HG03108 (cell line): Measurements from ENCODE around the gene CLK4.

Source experiments
- ATAC-seq: cut with Tn5 transposase; IDR thresholded peaks from one replicate; pipeline ENCODE4 v1.9.1; 2021; ENCODE audit warnings: moderate library complexity; ENCODE audit not compliant: unreplicated experiment

CLK4 gene

DNA sequence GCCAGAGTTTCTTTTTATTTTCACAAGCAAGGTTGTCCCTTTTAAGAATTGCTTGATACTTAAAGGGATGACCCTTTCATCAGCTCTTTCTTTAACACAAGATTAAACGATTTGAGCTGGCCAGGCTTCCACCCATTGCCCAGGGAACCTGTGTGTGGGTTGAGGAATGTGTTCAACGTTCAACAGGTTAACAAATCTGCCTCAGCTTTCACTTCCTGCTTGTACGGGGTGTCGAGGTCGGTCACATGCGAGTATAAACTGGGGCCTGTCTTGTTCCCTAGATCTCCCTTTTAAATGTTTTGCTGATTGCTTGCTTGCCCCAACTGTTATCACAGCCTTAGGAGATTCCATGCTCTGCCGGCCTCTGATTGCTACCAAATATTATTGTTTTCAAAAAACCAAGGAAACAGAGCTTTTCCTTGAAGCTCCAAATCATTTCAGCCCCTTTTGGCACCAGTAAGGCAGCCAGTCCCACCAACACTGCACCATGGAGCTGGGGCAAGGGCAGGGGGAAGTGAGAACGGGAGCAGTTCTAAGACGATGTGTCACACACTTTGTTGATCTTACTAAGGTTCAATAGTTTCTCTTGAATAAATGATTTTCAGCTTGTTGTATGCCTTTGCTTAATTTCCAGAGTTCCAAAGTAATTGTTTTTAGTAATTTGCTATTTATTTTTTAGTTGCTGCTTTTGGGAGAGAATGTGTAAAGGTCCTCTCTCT, 10.7 kb upstream of the CLK4 start:
- ATAC-seq = no peak

DNA sequence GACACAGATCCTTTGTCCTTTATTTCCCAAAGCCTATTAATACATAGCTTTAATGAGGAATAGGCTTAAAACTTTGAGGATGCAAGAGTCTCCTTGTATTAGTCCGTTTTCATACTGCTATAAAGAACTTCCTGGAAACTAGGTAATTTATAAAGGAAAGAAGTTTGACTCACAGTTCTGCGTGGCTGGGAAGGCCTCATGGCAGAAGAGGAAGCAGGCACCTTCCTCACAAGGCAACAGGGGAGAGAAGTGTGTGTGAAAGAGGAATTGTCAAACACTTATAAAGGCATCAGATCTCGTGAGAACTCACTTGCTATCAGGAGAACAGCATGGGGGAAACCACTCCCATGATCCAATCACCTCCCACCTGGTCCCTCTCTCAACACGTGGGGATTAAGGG, 5.4 kb upstream of the CLK4 start:
- ATAC-seq = no peak

DNA sequence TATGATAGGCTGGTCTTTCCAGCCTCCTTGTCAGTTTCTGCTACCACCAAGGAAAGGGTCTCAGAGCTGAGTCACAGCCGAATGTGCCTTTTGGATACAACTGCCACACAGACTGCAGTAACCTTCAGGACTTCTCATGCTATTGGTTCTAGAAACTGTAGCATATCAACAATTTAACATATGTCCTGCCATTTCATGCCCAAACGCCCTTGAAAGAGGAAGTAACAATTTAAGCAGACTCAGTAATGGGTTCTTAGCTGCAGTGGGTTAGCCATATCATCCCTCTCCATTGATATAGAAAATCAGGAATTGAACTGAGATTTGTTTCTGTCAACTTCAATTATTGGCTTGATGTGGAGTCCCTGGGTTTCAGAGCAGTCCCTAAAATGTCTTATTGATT, 4.1 kb upstream of the CLK4 start:
- no peak for ATAC-seq

DNA sequence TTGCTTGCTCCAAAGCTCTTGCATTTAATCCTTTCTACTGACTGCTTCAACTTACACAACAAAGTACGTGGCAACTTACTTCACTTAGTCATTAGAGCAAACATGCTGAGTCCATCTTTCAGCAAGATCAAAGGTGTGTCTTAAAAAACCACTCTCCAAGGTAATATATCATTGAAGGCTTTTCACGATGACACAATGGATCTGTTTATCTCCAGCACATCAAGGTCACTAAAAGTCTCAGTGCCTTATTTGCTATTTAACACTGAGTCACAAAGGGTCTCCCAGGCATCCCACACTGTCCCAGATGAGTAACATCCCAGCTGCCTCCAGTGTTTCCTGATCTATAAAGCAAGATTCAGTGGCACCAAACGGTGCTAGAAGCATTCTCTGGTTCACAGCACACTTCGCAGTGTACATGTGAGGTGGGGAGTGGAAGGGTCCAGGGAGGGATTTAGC, 3.7 kb upstream of the CLK4 start:
- ATAC-seq = no peak

DNA sequence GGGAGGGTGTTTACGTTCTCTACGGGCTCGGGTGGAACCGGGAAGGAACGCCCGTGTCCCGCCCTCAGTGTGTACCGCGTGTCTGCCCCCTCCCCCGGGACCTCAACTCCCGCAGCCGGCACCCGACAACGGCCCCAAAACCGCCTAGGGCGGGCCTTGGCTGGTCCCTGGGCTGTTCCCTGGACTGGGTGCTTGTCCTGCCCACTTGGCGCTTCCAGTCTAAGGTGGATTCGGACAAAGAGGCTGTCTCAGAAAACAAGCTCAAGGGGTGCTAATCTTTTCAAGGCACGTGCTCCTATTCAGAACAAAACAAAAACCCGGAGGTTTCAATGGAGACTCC, 379 bp upstream of the CLK4 start:
- no peak for ATAC-seq

DNA sequence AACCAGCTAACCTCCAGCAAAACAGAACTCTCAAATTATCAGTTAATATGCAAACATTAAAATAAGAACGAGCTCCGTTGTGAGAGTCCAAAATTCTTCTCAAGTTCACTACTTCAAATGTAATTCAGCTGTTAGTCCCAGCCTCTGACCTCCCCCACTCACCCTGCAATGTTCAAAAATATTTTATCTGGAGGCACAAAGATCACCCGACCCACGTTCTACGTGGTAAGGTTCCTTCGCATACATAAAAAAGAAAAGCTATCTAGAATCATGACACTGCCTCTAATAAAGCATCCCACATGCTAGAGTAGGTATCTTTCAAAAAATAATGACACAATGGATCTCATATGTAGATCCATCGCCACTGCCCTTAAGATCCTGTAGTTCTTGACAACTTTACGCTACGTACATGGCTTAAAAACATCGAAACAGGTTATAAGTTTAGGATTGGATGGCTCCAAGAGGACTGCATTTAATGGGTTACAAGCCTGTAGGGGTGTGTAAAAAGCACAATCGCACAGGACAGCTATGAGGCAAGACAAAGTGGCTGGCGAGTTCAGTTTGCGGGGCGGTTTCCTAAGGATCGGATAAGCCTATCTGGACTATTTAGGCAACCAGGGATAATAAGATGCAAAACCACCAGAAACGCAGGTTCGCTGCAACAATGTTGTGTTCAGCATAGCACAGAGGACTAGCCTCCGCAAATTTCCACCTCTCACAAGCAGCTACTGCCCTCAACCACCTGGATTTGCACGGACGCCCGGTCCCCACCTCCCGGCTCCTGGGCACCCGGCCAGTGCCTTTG, 969 bp downstream of the CLK4 start:
- peak; percentile 9 for ATAC-seq

DNA sequence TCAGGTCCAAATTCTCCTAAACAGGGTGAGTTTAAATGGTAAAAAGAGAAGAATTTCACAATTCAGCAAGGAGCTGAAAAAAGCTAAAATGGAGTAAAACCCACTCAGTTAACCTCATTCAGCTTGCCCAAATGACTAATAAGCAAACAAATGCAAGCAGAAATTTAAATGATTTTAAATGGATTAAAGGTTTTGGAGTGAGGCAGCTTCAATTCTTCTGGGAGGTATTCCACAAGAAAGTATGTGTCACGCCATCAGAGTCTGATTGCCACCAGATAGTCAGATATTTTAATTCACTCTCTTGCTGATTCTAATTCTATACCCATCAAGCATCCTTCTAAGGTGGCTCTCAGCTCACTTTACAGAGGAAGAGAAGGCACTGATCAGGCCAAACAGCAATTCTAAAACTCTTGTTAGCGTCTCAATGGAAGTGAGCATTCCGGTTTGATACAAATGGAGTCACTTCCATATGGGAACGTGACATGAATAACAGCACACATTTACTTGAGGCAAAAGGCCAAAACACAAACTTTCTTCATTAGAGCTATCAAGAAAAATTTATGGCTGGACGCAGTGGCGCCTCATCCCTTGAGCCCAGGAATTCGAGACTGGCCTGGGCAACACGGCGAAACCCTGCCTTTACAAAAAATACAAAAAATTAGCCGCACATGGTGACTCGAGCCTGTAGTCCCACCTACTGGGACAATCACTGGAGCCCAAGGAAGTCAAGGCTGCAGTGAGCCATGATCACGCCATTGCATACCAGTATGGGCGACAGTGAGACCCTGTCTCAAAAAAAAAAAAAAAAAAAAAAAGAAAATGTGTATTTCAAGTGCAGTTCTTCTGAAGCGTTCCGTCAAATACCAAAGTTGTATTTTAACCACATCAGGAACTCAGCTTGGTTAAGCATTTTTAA, 2.0 kb downstream of the CLK4 start:
- ATAC-seq = no peak

DNA sequence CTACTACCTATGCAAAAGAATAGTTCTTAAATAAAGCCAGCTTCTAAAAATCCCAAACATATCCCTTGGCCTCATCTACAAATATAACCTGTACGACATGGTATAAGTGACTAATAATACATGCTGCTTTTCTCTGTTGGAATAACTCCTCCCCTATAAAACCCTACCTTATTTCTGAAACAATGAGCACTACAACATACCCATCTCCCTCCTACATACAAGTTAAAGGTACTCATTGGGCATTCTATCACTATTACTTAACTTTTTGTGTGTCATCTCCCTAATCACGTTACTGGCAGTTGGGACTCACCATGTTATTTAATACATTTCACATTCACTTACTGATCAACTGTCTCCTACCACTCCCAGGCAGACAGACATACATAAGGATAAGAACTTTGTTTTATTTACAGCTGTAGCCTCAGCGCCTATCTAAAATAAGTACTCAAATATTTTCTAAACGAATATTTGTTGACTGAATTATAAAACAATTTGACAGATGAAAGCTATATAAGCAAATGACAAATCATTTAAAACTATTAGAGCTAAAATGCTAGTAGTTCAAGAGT, 4.1 kb downstream of the CLK4 start:
- no peak for ATAC-seq

DNA sequence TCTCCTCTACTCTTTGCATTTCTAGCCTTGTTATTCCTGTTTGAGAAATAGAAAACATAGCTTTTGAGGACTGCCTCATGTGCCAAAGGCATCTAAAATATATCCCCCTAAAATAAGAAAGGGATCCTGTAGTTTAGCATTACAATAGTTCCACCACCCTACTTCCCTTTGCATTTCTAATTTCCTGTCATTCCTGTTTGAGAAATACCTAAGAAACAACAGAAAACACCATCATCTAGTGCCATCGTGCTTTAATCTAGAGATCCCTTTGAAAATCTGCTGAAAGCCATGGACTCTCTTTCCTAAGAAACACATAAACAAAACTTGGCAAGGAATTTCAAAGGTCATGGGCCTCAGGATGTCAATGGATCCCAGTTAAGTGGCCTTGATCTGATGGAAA, 7.5 kb downstream of the CLK4 start:
- ATAC-seq = no peak

DNA sequence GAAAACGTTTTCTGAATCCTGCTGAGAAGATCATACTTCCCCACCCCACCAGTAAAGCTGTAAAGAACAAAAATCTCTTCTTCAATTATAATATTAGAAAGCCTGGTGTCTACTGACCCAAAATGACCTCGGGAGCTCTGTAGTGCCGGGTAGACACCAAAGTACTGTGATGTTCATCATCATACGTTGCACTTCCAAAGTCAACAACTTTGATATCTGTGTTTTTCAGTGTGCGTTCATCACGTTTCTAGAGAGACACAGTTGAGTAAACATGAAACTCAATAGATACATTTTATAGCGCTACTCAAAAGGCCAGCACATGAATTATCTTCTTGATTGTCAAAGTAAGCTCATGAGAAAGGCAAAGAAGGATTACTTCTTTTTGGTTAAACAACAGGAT, 14.6 kb downstream of the CLK4 start:
- ATAC-seq = no peak

DNA sequence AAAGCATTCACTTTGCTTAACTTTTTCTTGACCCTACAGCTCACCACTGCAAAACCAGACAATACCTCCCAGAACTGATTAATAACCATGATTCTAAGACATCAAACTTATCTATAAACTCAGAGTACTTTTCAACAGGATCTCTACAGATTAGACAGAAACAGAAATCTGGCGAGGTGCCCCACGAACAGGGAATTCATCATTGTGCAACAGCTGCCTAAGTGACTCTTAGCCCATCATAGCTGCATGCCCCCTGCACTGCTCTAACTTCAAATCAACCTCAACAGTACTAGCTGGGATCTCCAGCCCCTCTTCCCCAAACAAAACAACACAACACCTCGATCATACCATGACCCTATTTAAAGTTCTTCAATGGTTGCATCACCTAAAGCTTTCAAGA, 20.6 kb downstream of the CLK4 start:
- ATAC-seq = no peak

DNA sequence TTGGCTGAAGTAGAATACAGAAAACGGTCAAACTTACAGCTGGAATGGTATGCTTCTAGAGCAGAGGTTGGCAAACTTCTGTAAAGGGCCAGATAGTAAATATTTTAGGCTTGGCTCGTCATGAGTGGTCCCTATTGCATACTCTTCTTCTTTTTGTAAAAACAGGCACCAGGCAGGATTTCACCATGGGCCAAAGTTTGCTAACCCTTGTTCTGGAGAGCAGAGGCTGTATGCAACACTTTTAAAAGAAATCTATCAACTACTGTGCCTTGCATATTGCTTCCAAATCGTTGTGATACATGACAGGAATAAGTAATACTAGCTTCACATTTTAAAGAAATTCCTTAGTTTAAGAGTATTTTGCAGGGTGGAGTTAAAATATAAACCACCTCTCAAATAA, 21.1 kb downstream of the CLK4 start:
- no peak for ATAC-seq

DNA sequence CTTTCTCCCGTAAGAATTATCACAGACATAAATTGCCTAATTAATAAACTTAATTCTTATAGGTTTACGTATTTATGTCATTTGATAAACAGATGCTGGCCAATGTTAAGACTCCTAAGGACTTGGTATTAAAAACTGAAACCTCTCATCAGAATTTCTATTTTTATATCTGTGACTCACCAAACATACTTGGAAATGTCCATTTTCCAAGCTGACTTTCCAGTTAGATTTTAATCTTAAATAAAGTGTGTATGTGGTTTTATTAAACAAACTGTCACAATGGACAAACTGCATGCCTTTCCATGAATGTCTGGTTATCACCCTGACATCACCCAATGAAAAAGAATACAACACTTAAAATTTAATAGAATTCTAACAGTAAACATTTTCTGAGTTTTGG, 24.1 kb downstream of the CLK4 start:
- no peak for ATAC-seq

DNA sequence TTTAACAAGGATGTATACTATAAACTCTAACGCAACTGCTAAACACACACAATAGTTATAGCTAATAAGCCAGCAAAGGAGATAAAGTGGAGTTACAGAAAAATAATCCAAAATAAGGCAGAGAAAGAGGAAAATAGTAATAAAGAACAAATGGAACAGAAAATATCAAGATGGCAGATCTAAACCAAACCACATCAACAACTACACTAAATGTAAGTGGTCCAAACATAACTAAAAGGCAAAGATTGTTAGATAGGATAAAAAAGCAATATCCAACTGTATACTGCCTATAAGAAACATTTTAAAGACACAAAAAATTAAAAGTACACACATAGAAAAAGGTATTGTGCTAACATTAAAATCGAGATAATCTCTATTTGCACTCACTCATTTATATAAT, 31.1 kb downstream of the CLK4 start:
- ATAC-seq = no peak

DNA sequence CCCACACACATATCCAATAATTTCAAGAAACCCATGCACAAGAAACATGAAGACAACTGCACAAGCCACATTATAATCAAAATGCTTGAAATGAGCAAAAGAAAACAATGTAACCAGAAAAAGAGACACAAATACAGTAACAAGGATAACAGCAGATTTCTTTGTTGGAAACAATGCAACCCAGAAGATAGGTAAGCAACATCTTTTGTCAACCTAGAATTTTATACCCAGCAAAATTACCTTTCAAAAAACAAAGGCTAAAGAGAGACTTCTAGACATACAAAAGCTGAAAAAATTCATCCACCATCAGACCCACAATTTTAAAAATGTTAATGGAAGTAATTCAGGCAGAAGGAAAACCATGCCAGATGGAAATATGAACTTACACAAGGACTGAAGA, 31.7 kb downstream of the CLK4 start:
- no peak for ATAC-seq

DNA sequence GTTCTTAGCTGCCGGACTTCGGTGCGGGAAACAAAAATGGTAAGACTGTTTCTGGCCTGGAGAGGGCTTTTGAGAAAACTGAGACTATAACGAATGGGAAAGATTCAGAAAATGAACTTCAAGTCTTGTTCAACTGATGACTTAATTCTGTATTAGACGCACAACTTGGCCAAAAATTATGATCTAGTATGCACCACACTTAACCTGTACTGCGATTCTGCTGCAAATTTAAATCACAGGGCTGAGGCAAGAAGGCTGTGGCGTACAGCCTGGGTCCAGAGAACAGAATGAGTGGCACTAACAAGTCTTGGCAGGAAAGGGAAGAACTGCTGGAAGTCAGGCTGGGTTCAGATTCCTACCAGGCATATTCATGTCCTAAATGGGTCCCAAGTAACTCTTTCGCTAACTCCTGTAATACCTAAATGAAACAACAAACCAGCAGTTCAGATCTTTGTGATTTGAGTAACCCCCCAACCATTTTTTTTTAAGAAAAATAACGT, 35.9 kb downstream of the CLK4 start:
- ATAC-seq = no peak

DNA sequence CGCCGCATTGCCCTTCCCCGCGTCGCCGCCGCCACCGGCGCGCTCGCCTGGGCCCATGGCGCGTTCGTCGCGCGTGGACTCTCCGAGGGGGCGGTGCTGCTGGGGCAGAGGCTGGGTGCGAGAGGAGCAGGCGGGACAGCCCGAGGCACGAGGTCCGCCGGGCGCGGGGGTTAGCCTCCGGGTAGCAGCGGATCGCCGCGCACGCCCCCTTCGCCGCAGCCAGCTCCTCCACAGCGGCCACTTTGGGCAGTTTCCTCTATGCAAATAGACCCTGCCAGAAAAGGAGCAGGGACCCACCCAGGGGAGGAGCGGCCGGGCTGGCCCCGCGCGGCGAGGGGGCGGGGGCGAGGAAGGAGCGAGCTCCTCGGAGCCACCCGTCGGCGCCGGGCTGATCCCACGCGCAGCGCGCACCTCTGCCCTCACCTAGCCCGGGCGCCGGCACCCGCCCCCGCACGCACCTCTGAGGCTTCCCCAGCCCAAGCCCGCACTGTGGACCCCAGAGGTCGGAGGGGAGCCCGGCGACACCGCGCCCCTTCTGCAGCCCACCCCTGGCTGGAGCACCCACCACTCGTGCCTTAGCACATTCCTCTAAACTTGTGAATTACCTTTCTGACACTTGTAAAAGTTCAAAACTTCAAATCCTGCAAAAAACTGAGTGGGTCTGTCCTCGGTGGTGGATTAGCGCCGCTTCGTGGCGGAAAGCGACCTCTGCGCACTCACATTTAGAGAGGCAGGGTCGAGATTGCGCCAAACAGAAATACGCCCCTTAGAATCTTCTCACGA, 36.5 kb downstream of the CLK4 start, which contains the start of gene COL23A1:
TSS of gene COL23A1 (minus strand) at position 253 of the 783 bp plus-strand sequence.
- no peak for ATAC-seq

DNA sequence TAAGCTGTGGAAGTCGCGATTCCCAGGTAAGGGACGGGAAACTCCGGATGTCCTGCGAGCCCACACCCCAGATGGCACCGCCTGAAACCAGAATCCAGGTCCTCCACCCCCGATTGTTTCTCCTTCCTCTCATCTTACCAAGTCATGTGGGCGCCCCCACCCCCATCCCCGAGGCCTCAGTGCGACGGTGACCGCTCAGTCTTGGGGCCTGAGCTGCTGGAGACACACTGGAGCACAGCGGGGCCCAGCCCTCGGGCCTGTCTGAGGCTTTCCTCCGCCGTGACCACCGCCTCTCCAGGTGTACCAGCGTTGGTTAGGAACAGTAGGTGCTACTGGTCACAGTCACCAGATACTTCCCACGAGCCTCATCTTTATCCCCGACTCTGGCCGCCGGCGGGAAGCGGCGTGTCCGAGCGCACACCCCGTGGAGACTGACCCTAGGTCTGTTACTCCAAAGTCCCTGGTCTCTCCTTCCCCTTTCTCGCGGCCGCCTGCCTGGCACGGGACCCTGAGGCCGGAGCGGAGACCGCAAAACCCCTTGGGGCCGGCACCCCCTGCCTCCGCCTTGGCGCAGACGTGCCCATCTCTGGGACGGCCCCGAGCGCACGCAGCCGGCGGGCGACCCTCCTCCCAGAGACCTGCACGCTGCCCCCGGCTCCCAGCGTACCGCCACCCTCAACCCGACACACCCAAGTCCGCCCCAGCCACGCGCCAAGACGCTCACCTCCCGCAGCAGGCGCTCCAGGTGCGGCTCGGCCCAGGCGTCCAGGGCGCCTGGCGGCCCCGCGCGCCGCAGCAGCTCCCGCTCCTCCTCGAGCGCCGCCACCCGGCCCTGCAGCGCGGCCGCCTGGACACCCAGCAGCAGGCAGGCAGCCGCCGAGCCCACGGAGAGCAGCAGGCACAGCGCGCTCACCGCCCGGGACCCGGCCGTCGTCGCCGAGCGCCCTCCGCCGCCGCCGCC, 37.4 kb downstream of the CLK4 start:
- ATAC-seq = no peak

DNA sequence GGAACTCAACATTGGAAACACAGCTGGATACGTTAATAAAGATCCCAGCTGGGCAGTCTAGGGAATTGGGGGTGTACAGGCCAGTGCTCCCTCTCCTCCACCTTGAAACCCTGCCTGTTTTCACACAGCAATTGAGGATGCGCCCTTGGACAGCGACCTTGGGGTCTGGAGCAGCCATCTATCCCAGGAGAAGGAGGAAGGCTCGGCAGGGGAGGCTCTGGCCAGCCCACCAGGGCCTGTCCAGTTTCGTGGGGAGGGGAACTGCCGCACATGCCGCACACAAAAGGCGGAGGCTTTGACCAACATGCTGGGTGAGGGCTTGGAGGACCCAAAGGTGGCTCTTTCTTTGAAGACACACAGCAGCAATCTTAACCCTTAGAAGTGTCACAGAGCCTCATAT, 38.1 kb downstream of the CLK4 start:
- no peak for ATAC-seq
